ENCODE measurements around the gene CIBAR2. TPM values are rescaled to one million over a fixed set of nuclear protein-coding genes. Genes with fewer than 3 reads are reported as not detected.

The CIBAR2 gene
- total and polyA plus RNA-seq, 9 of the 15 experiments (the other 6 are each of a cell fraction or from before 2014, with no cell fraction given), result not detected

DNA sequence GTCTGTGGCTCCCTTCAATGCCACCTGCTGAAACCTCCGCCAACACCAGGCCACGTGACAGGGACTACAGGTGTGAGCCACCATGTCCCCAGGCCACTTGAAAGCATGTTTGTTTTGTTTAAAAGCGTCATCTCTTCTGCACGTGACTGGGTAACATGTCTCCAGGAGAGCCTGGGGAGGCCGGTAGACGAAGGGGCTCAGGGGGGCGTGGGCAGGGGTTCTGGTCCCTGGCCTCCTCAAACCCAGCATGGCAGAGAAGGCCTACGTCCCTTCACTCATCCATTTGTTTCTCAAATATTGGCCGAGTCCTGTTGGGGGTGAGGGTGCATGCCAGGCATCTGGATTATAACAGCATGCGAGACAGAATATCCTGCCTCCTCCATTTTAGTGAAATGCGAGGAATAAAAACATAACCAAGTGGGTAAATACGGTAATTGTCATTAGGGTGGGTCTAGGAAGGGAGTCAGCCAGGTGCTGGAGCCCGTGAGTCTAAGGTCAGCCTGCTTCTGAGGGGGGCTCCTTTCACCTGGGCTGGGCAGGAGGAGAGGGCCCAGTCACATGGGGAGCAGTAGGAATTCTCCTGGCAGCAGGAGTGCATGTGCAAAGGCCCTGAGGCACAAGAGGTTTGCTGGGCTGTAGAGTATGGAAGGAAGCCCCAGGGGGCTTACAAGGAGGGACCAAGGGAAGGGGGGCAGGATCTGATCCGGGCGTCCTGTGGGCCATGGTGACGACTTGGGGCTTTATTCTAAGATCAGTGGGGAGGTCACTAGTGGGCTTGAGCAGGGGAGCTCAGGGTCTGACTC lies 26.8 kb upstream of the CIBAR2 start (continued):
- TF ChIP-seq, protein P1, sequence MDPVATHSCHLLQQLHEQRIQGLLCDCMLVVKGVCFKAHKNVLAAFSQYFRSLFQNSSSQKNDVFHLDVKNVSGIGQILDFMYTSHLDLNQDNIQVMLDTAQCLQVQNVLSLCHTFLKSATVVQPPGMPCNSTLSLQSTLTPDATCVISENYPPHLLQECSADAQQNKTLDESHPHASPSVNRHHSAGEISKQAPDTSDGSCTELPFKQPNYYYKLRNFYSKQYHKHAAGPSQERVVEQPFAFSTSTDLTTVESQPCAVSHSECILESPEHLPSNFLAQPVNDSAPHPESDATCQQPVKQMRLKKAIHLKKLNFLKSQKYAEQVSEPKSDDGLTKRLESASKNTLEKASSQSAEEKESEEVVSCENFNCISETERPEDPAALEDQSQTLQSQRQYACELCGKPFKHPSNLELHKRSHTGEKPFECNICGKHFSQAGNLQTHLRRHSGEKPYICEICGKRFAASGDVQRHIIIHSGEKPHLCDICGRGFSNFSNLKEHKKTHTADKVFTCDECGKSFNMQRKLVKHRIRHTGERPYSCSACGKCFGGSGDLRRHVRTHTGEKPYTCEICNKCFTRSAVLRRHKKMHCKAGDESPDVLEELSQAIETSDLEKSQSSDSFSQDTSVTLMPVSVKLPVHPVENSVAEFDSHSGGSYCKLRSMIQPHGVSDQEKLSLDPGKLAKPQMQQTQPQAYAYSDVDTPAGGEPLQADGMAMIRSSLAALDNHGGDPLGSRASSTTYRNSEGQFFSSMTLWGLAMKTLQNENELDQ (CRISPR knock-in tag; IDR thresholded peaks at IDR 0.05; ENCODE audit: borderline replicate concordance), result no peak
- no peak for TF ChIP-seq NEUROD1 (IDR thresholded peaks at IDR 0.05; ENCODE audit: borderline replicate concordance, low read depth, low read length, partially characterized antibody)
- TF ChIP-seq, protein P2, sequence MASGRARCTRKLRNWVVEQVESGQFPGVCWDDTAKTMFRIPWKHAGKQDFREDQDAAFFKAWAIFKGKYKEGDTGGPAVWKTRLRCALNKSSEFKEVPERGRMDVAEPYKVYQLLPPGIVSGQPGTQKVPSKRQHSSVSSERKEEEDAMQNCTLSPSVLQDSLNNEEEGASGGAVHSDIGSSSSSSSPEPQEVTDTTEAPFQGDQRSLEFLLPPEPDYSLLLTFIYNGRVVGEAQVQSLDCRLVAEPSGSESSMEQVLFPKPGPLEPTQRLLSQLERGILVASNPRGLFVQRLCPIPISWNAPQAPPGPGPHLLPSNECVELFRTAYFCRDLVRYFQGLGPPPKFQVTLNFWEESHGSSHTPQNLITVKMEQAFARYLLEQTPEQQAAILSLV (tag; IDR thresholded peaks at IDR 0.05), result no peak
- no peak for TF ChIP-seq CHCHD3 (CRISPR knock-in tag; IDR thresholded peaks at IDR 0.05)
- TF ChIP-seq MIER1 (IDR thresholded peaks at IDR 0.05; ENCODE audit: low read depth), result no peak
- TF ChIP-seq RAD51 (IDR thresholded peaks at IDR 0.05; ENCODE audit: borderline replicate concordance, low read depth), result peak; percentile 44; the same call in 1 of the 2 replicates
- TF ChIP-seq ZNF217 (CRISPR knock-in tag; IDR thresholded peaks at IDR 0.05), result no peak
- TF ChIP-seq TEAD1 (CRISPR knock-in tag; IDR thresholded peaks at IDR 0.05), result no peak
- TF ChIP-seq, protein P3, sequence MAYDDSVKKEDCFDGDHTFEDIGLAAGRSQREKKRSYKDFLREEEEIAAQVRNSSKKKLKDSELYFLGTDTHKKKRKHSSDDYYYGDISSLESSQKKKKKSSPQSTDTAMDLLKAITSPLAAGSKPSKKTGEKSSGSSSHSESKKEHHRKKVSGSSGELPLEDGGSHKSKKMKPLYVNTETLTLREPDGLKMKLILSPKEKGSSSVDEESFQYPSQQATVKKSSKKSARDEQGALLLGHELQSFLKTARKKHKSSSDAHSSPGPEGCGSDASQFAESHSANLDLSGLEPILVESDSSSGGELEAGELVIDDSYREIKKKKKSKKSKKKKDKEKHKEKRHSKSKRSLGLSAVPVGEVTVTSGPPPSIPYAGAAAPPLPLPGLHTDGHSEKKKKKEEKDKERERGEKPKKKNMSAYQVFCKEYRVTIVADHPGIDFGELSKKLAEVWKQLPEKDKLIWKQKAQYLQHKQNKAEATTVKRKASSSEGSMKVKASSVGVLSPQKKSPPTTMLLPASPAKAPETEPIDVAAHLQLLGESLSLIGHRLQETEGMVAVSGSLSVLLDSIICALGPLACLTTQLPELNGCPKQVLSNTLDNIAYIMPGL (CRISPR knock-in tag; IDR thresholded peaks at IDR 0.05), result no peak
- TF ChIP-seq PTRF (tag; IDR thresholded peaks at IDR 0.05), result no peak
- peak; percentile 41 for TF ChIP-seq RBM25 (IDR thresholded peaks at IDR 0.05; ENCODE audit: low read depth, low read length, severe bottlenecking)
- TF ChIP-seq, protein P4, sequence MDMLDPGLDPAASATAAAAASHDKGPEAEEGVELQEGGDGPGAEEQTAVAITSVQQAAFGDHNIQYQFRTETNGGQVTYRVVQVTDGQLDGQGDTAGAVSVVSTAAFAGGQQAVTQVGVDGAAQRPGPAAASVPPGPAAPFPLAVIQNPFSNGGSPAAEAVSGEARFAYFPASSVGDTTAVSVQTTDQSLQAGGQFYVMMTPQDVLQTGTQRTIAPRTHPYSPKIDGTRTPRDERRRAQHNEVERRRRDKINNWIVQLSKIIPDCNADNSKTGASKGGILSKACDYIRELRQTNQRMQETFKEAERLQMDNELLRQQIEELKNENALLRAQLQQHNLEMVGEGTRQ (CRISPR knock-in tag; IDR thresholded peaks at IDR 0.05), result peak; percentile 46; the same call in 1 of the 2 replicates

Data from K562 (cell line).